H9 (cell line): Measurements from ENCODE around the gene CRB3. TPM values are rescaled to one million over a fixed set of nuclear protein-coding genes. Genes with fewer than 3 reads are reported as not detected.

Experiments used
- DNase-seq: peaks from one replicate; pipeline ENCODE4 v3.0.0-alpha.2; 2017
- H2AFZ ChIP-seq: one replicate; pipeline ENCODE4 v1.6.1; 2013; ENCODE audit warnings: mild to moderate bottlenecking, low read length, control low read depth, moderate library complexity
- H2AK5ac ChIP-seq: 2 replicates; pipeline ENCODE4 v1.6.1; 2013; ENCODE audit warnings: low read length, control low read depth, mixed read lengths; ENCODE audit not compliant: insufficient read length
- H2BK120ac ChIP-seq: one replicate; pipeline ENCODE4 v1.6.1; 2013; ENCODE audit warnings: low read depth, mild to moderate bottlenecking, low read length, control low read depth, inconsistent platforms; ENCODE audit not compliant: poor library complexity, severe bottlenecking
- H2BK12ac ChIP-seq: 2 replicates; pipeline ENCODE4 v1.6.1; 2013; ENCODE audit warnings: low read length, control low read depth, mixed read lengths, low read depth; ENCODE audit not compliant: insufficient read length
- H2BK15ac ChIP-seq: 2 replicates; pipeline ENCODE4 v1.6.1; 2013; ENCODE audit warnings: low read depth, low read length, control low read depth
- H2BK20ac ChIP-seq: one replicate; pipeline ENCODE4 v1.6.1; 2013; ENCODE audit warnings: low read depth, mild to moderate bottlenecking, low read length, control low read depth, inconsistent platforms; ENCODE audit not compliant: poor library complexity, severe bottlenecking
- H2BK5ac ChIP-seq: 2 replicates; pipeline ENCODE4 v1.6.1; 2013; ENCODE audit warnings: low read length, control low read depth, mixed read lengths; ENCODE audit not compliant: insufficient read length
- H3K14ac ChIP-seq: 2 replicates; pipeline ENCODE4 v1.6.1; 2013; ENCODE audit warnings: low read length, control low read depth; ENCODE audit not compliant: insufficient read depth
- H3K18ac ChIP-seq: 2 replicates; pipeline ENCODE4 v1.6.1; 2013; ENCODE audit warnings: low read depth, mild to moderate bottlenecking, mixed read lengths, low read length, control low read depth; ENCODE audit not compliant: insufficient read length
- H3K23ac ChIP-seq: 2 replicates; pipeline ENCODE4 v1.6.1; 2013; ENCODE audit warnings: low read length, control low read depth, mixed read lengths, low read depth; ENCODE audit not compliant: insufficient read length
- H3K23me2 ChIP-seq: 2 replicates; pipeline ENCODE4 v1.6.1; 2013; ENCODE audit warnings: low read depth, mild to moderate bottlenecking, mixed read lengths, low read length, control low read depth; ENCODE audit not compliant: insufficient read length, poor library complexity, severe bottlenecking
- H3K27ac ChIP-seq: 2 replicates; pipeline ENCODE4 v1.5.1; 2013; ENCODE audit warnings: low read length, control low read depth, mixed read lengths, low read depth; ENCODE audit not compliant: insufficient read length
- H3K27me3 ChIP-seq: 2 replicates; pipeline ENCODE4 v1.6.1; 2013; ENCODE audit warnings: low read length, control low read depth, inconsistent platforms; ENCODE audit not compliant: insufficient read depth
- H3K4ac ChIP-seq: 2 replicates; pipeline ENCODE4 v1.6.1; 2013; ENCODE audit warnings: low read depth, mild to moderate bottlenecking, control low read depth, inconsistent platforms, low read length, moderate library complexity
- H3K4me1 ChIP-seq: 2 replicates; pipeline ENCODE4 v1.6.1; 2013; ENCODE audit warnings: low read length, control low read depth, inconsistent platforms; ENCODE audit not compliant: insufficient read depth
- H3K4me2 ChIP-seq: 2 replicates; pipeline ENCODE4 v1.6.1; 2013; ENCODE audit warnings: low read length, control low read depth, mixed read lengths; ENCODE audit not compliant: insufficient read length, insufficient read depth
- H3K56ac ChIP-seq: 2 replicates; pipeline ENCODE4 v1.6.1; 2013; ENCODE audit warnings: low read depth, mild to moderate bottlenecking, mixed read lengths, low read length, control low read depth; ENCODE audit not compliant: insufficient read length
- H3K79me1 ChIP-seq: 2 replicates; pipeline ENCODE4 v1.6.1; 2013; ENCODE audit warnings: low read depth, mild to moderate bottlenecking, moderate library complexity, low read length, control low read depth, inconsistent platforms; ENCODE audit not compliant: insufficient read depth, poor library complexity, severe bottlenecking
- H3K79me2 ChIP-seq: 2 replicates; pipeline ENCODE4 v1.6.1; 2013; ENCODE audit warnings: low read length, control low read depth, inconsistent platforms; ENCODE audit not compliant: insufficient read depth
- H3K9ac ChIP-seq: 2 replicates; pipeline ENCODE4 v1.6.1; 2013; ENCODE audit warnings: low read length, control low read depth, mixed read lengths; ENCODE audit not compliant: insufficient read length; ENCODE audit errors: extremely low read depth
- H3K9me3 ChIP-seq: one replicate; pipeline ENCODE4 v1.6.1; 2013; ENCODE audit warnings: low read depth, low read length, inconsistent platforms; ENCODE audit not compliant: control insufficient read depth
- H3T11ph ChIP-seq: one replicate; pipeline ENCODE4 v1.6.1; 2013; ENCODE audit warnings: mild to moderate bottlenecking, low read length, control low read depth, inconsistent platforms
- H4K20me1 ChIP-seq: one replicate; pipeline ENCODE4 v1.6.1; 2013; ENCODE audit not compliant: control insufficient read depth, insufficient read length, insufficient read depth
- H4K5ac ChIP-seq: 2 replicates; pipeline ENCODE4 v1.6.1; 2013; ENCODE audit warnings: low read depth, mild to moderate bottlenecking, mixed read lengths, low read length, control low read depth; ENCODE audit not compliant: insufficient read length
- H4K8ac ChIP-seq: replicated peaks from 2 replicates; pipeline ENCODE4 v1.6.1; 2013; ENCODE audit warnings: low read length, control low read depth, mixed read lengths, low read depth; ENCODE audit not compliant: insufficient read length
- H4K91ac ChIP-seq: 2 replicates; pipeline ENCODE4 v1.6.1; 2013; ENCODE audit warnings: low read depth, mild to moderate bottlenecking, moderate library complexity, mixed read lengths, low read length, control low read depth; ENCODE audit not compliant: insufficient read length
- H3K27ac Mint-ChIP-seq, 3 experiments: 2 replicates in 2 of 3; 3 replicates in 1 of 3; pipeline ENCODE4 v1.8.0; 2020 to 2021; ENCODE audit warnings: mixed read lengths in 3 of 3, mild to moderate bottlenecking in 1 of 3, moderate library complexity in 1 of 3
- H3K27me3 Mint-ChIP-seq: 2 replicates; pipeline ENCODE4 v1.8.0; 2021; ENCODE audit warnings: low read depth, mild to moderate bottlenecking, moderate library complexity, mixed read lengths
- H3K36me3 Mint-ChIP-seq, 3 experiments: 2 replicates in 2 of 3; 3 replicates in 1 of 3; pipeline ENCODE4 v1.8.0; 2020 to 2021; ENCODE audit warnings: low read depth in 3 of 3, mixed read lengths in 3 of 3; ENCODE audit not compliant: insufficient read depth in 1 of 3
- H3K4me1 Mint-ChIP-seq, 2 experiments: 2 replicates each; pipeline ENCODE4 v1.8.0; 2020; ENCODE audit warnings: mixed read lengths in 2 of 2
- H3K4me3 Mint-ChIP-seq, 2 experiments: 2 replicates in 1 of 2; 3 replicates in 1 of 2; pipeline ENCODE4 v1.8.0; 2020 to 2021; ENCODE audit warnings: mild to moderate bottlenecking in 2 of 2, mixed read lengths in 2 of 2, moderate library complexity in 1 of 2
- H3K9me3 Mint-ChIP-seq, 2 experiments: 2 replicates in 1 of 2; 3 replicates in 1 of 2; pipeline ENCODE4 v1.8.0; 2020; ENCODE audit warnings: mild to moderate bottlenecking in 2 of 2, mixed read lengths in 2 of 2, moderate library complexity in 1 of 2
- WGBS: extraction: QIAGEN DNeasy Blood & Tissue Kit; methylation state at CpG from one replicate; pipeline ENCODE4 v1.1.7; 2013; ENCODE audit warnings: missing lambda C conversion rate, low lambda C conversion rate, mixed read lengths; ENCODE audit not compliant: insufficient read length; ENCODE audit errors: extremely low coverage; 5-methylcytosine and 5-hydroxymethylcytosine counted together
- total RNA-seq: library from RNA; stranded (reverse); gene quantifications from 2 replicates; pipeline ENCODE4 v1.2.1, GENCODE V29; 2021
- TF ChIP-seq, protein P1 (sequence below): fragments of 200-600 bp; sonication (generic); conservative IDR thresholded peaks from 3 replicates; pipeline ENCODE4 v1.8.0; 2021; ENCODE audit warnings: antibody characterized with exemption, mild to moderate bottlenecking

CRB3 gene
- total RNA-seq, 1 experiment from 2014 or later, result 32.1 TPM

DNA sequence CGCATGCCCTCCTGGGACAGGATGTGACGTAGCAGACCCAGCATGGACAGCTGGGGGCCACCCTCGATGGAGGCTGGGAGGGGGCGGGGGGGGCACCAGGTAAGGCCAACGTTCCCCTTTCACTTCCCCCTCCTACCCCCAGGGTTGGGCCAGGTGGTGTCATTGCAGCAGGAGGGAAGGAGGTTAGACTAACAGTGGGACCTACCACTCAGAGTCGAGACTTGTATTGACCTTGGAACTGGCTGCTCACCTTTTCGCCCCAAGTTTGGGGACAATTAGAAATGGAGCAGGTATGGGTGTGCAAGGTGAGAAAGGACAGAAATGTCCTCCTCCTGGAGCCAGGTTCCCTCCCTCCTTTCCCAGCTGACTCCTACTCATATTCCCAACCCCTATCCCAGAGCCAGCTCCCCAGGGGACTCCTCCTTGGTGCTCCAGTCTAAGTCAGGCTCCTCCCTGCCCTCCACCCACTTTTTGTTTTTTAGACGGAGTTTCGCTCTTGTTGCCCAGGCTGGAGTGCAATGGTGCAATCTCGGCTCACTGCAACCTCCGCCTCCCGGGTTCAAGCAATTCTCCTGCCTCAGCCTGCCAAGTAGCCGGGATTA, 21.9 kb upstream of the CRB3 start:
- H3K9ac ChIP-seq, result no peak overlapping the region
- H3K56ac ChIP-seq, result no peak overlapping the region
- H3K79me2 ChIP-seq, result no peaks in the 10 kb centered on the region
- no peak overlapping the region for H3K4me2 ChIP-seq
- no peaks in the 10 kb centered on the region for H3K4me1 ChIP-seq
- Mint-ChIP-seq H3K27ac (no peak overlapping the region), H3K27me3 (peaks cover 5% of the 10 kb centered on the region), H3K4me1 (no peaks in the 10 kb centered on the region; a peak in 1 of 4 replicates), H3K4me3 (no peak overlapping the region), H3K36me3 (peaks cover 8 to 19% (median 14%) of the 10 kb centered on the region in 3 experiments; a peak in 6 of 7 replicates), H3K9me3 (no peaks in the 10 kb centered on the region; a peak in 1 of 5 replicates)
- no peak overlapping the region for H2BK120ac ChIP-seq
- H3K23me2 ChIP-seq, result no peaks in the 10 kb centered on the region
- H4K8ac ChIP-seq, result no peak overlapping the region
- no peak overlapping the region for H3T11ph ChIP-seq
- no peaks in the 10 kb centered on the region for H3K79me1 ChIP-seq
- TF ChIP-seq, protein P1, sequence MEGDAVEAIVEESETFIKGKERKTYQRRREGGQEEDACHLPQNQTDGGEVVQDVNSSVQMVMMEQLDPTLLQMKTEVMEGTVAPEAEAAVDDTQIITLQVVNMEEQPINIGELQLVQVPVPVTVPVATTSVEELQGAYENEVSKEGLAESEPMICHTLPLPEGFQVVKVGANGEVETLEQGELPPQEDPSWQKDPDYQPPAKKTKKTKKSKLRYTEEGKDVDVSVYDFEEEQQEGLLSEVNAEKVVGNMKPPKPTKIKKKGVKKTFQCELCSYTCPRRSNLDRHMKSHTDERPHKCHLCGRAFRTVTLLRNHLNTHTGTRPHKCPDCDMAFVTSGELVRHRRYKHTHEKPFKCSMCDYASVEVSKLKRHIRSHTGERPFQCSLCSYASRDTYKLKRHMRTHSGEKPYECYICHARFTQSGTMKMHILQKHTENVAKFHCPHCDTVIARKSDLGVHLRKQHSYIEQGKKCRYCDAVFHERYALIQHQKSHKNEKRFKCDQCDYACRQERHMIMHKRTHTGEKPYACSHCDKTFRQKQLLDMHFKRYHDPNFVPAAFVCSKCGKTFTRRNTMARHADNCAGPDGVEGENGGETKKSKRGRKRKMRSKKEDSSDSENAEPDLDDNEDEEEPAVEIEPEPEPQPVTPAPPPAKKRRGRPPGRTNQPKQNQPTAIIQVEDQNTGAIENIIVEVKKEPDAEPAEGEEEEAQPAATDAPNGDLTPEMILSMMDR, result no peak
- H2BK5ac ChIP-seq, result no peak overlapping the region
- H3K27me3 ChIP-seq, result no peaks in the 10 kb centered on the region
- H3K27ac ChIP-seq, result no peak overlapping the region
- H3K9me3 ChIP-seq, result no peaks in the 10 kb centered on the region
- no peak overlapping the region for H2BK12ac ChIP-seq
- no peak overlapping the region for H3K23ac ChIP-seq
- H4K20me1 ChIP-seq, result peaks cover 2% of the 10 kb centered on the region
- no peak overlapping the region for H2AFZ ChIP-seq
- DNase-seq, result no peak
- H4K91ac ChIP-seq, result no peak overlapping the region
- H2BK15ac ChIP-seq, result no peak overlapping the region
- H2AK5ac ChIP-seq, result no peak overlapping the region
- H2BK20ac ChIP-seq, result no peak overlapping the region
- H3K14ac ChIP-seq, result no peak overlapping the region
- H3K18ac ChIP-seq, result no peak overlapping the region
- no peak overlapping the region for H4K5ac ChIP-seq
- WGBS, result no CpG with 5 or more reads among the region's 13 CpGs
- H3K4ac ChIP-seq, result no peak overlapping the region
